ENCODE measurements around the gene CD99L2.

Gene CD99L2

GRCh38 chrX:150899191-150899757 lies 806 bp upstream of the CD99L2 start:
- peak overlapping the region; percentile 63 to 76 for H3K4me3 ChIP-seq (ENCODE audit: low read length in 2 of 2)
- H2BK120ac ChIP-seq (ENCODE audit: low read depth, low read length) = no peak overlapping the region
- no peak overlapping the region for H3K23ac ChIP-seq (ENCODE audit: low read depth, low read length, poor library complexity)
- peak overlapping the region; percentile 90 for H2AFZ ChIP-seq (ENCODE audit: low read length)
- no peak overlapping the region for H2BK5ac ChIP-seq (ENCODE audit: low read length)
- H3K4me2 ChIP-seq (ENCODE audit: insufficient read depth, low read length, poor library complexity, severe bottlenecking) = peak overlapping the region; percentile 75
- no peak overlapping the region for H3K27ac ChIP-seq (replicated peaks; ENCODE audit: low read length)
- H3K9me3 ChIP-seq (replicated peaks in 1 of 2; ENCODE audit: control insufficient read depth in 2 of 2, insufficient read depth in 1 of 2, low read depth in 1 of 2, low read length in 2 of 2) = no peaks in the 10 kb centered on the region
- peak overlapping the region; percentile 89 for H3K18ac ChIP-seq (ENCODE audit: low read length)
- WGBS, 2 donors (ENCODE audit: extremely low coverage in 2 of 2, insufficient read length in 2 of 2, insufficient replicate concordance in 1 of 2) = no CpG with 5 or more reads among the region's 42 CpGs
- no peak overlapping the region for H2BK15ac ChIP-seq (ENCODE audit: low read length)
- no peak overlapping the region for H4K91ac ChIP-seq (ENCODE audit: low read depth, low read length, poor library complexity)
- no peak overlapping the region for H3K14ac ChIP-seq (ENCODE audit: low read length)
- H4K8ac ChIP-seq (ENCODE audit: low read depth, low read length) = no peak overlapping the region
- no peak for DNase-seq (ENCODE audit: low spot score)
- peaks cover 0 to 34% (median 6%) of the 10 kb centered on the region in 3 experiments for H3K27me3 ChIP-seq (ENCODE audit: control insufficient read depth in 3 of 3, insufficient read depth in 3 of 3, low read depth in 1 of 3, low read length in 3 of 3)
- no peaks in the 10 kb centered on the region for H3K36me3 ChIP-seq (replicated peaks in 1 of 2; ENCODE audit: control insufficient read depth in 2 of 2, insufficient read depth in 2 of 2, low read length in 2 of 2)
- H3K79me1 ChIP-seq (ENCODE audit: low read depth, low read length) = no peaks in the 10 kb centered on the region
- no peak overlapping the region for H3K9ac ChIP-seq (ENCODE audit: low read depth, low read length, poor library complexity)
- no peak overlapping the region for H2AK5ac ChIP-seq (ENCODE audit: low read depth, low read length)
- peaks cover 0 to 7% of the 10 kb centered on the region in 2 donors for H3K4me1 ChIP-seq (ENCODE audit: control insufficient read depth in 2 of 2, insufficient read depth in 1 of 2, low read depth in 1 of 2, low read length in 2 of 2)
- no peak overlapping the region for H3K4ac ChIP-seq (ENCODE audit: low read length)
- H2BK12ac ChIP-seq (ENCODE audit: low read length) = no peak overlapping the region

- Histone ChIP-seq H3K27me3 (ENCODE audit: control insufficient read depth in 3 of 3, insufficient read depth in 3 of 3, low read depth in 1 of 3, low read length in 3 of 3) (peaks cover 0 to 18% (median 6%) of the 10 kb centered on the region in 3 experiments), H3K27ac (replicated peaks; ENCODE audit: low read length) (no peak overlapping the region), H3K9me3 (replicated peaks in 1 of 2; ENCODE audit: control insufficient read depth in 2 of 2, insufficient read depth in 1 of 2, low read depth in 1 of 2, low read length in 2 of 2) (no peaks in the 10 kb centered on the region), H4K8ac (ENCODE audit: low read depth, low read length) (no peak overlapping the region), H3K9ac (ENCODE audit: low read depth, low read length, poor library complexity) (peak overlapping the region; percentile 44), H3K4ac (ENCODE audit: low read length) (no peak overlapping the region), H2AFZ (ENCODE audit: low read length) (peak overlapping the region; percentile 90), H3K23ac (ENCODE audit: low read depth, low read length, poor library complexity) (no peak overlapping the region), H3K36me3 (replicated peaks in 1 of 2; ENCODE audit: control insufficient read depth in 2 of 2, insufficient read depth in 2 of 2, low read length in 2 of 2) (no peaks in the 10 kb centered on the region), H3K14ac (ENCODE audit: low read length) (no peak overlapping the region), H3K79me1 (ENCODE audit: low read depth, low read length) (no peaks in the 10 kb centered on the region), H2BK15ac (ENCODE audit: low read length) (no peak overlapping the region), H2BK12ac (ENCODE audit: low read length) (no peak overlapping the region), H3K4me3 (ENCODE audit: low read length in 2 of 2) (peak overlapping the region; percentile 66 to 97), H4K91ac (ENCODE audit: low read depth, low read length, poor library complexity) (no peak overlapping the region), H2AK5ac (ENCODE audit: low read depth, low read length) (no peak overlapping the region), H3K4me2 (ENCODE audit: insufficient read depth, low read length, poor library complexity, severe bottlenecking) (peak overlapping the region; percentile 45), H3K18ac (ENCODE audit: low read length) (peak overlapping the region; percentile 76), H2BK5ac (ENCODE audit: low read length) (no peak overlapping the region), H3K4me1 (ENCODE audit: control insufficient read depth in 2 of 2, insufficient read depth in 1 of 2, low read depth in 1 of 2, low read length in 2 of 2) (peaks cover 0 to 5% of the 10 kb centered on the region in 2 donors), H2BK120ac (ENCODE audit: low read depth, low read length) (no peak overlapping the region)
- no peak for DNase-seq (ENCODE audit: low spot score)
- WGBS, 2 donors (ENCODE audit: extremely low coverage in 2 of 2, insufficient read length in 2 of 2, insufficient replicate concordance in 1 of 2) = no CpG with 5 or more reads among the region's 22 CpGs
Observed at GRCh38 chrX:150897421-150898320, 797 bp downstream of the CD99L2 start.

- Histone ChIP-seq H3K27ac (replicated peaks; ENCODE audit: low read length) (no peak overlapping the region), H4K91ac (ENCODE audit: low read depth, low read length, poor library complexity) (no peak overlapping the region), H3K9ac (ENCODE audit: low read depth, low read length, poor library complexity) (no peak overlapping the region), H3K23ac (ENCODE audit: low read depth, low read length, poor library complexity) (no peak overlapping the region), H2BK5ac (ENCODE audit: low read length) (no peak overlapping the region), H2BK15ac (ENCODE audit: low read length) (no peak overlapping the region), H2AFZ (ENCODE audit: low read length) (no peak overlapping the region), H3K18ac (ENCODE audit: low read length) (no peak overlapping the region), H3K4me1 (ENCODE audit: control insufficient read depth in 2 of 2, insufficient read depth in 1 of 2, low read depth in 1 of 2, low read length in 2 of 2) (no peaks in the 10 kb centered on the region), H2BK120ac (ENCODE audit: low read depth, low read length) (no peak overlapping the region), H3K9me3 (replicated peaks in 1 of 2; ENCODE audit: control insufficient read depth in 2 of 2, insufficient read depth in 1 of 2, low read depth in 1 of 2, low read length in 2 of 2) (no peaks in the 10 kb centered on the region), H3K4me3 (ENCODE audit: low read length in 2 of 2) (no peak overlapping the region), H2AK5ac (ENCODE audit: low read depth, low read length) (no peak overlapping the region), H3K4me2 (ENCODE audit: insufficient read depth, low read length, poor library complexity, severe bottlenecking) (no peak overlapping the region), H3K4ac (ENCODE audit: low read length) (no peak overlapping the region), H4K8ac (ENCODE audit: low read depth, low read length) (no peak overlapping the region), H3K14ac (ENCODE audit: low read length) (no peak overlapping the region), H2BK12ac (ENCODE audit: low read length) (no peak overlapping the region), H3K79me1 (ENCODE audit: low read depth, low read length) (no peaks in the 10 kb centered on the region), H3K36me3 (replicated peaks in 1 of 2; ENCODE audit: control insufficient read depth in 2 of 2, insufficient read depth in 2 of 2, low read length in 2 of 2) (no peaks in the 10 kb centered on the region), H3K27me3 (ENCODE audit: control insufficient read depth in 3 of 3, insufficient read depth in 3 of 3, low read depth in 1 of 3, low read length in 3 of 3) (peaks cover 0 to 12% (median 6%) of the 10 kb centered on the region in 3 experiments)
- WGBS, 2 donors (ENCODE audit: extremely low coverage in 2 of 2, insufficient read length in 2 of 2, insufficient replicate concordance in 1 of 2) = no CpG with 5 or more reads among the region's 6 CpGs
- no peak for DNase-seq (ENCODE audit: low spot score)
Observed at GRCh38 chrX:150896632-150897031, 1.8 kb downstream of the CD99L2 start.

GRCh38 chrX:150893936-150894335 lies 4.5 kb downstream of the CD99L2 start:
- Histone ChIP-seq H2BK12ac (ENCODE audit: low read length) (no peak overlapping the region), H3K36me3 (replicated peaks in 1 of 2; ENCODE audit: control insufficient read depth in 2 of 2, insufficient read depth in 2 of 2, low read length in 2 of 2) (no peaks in the 10 kb centered on the region), H2AFZ (ENCODE audit: low read length) (no peak overlapping the region), H3K18ac (ENCODE audit: low read length) (no peak overlapping the region), H4K8ac (ENCODE audit: low read depth, low read length) (no peak overlapping the region), H3K27ac (replicated peaks; ENCODE audit: low read length) (no peak overlapping the region), H2BK120ac (ENCODE audit: low read depth, low read length) (no peak overlapping the region), H4K91ac (ENCODE audit: low read depth, low read length, poor library complexity) (no peak overlapping the region), H3K9me3 (replicated peaks in 1 of 2; ENCODE audit: control insufficient read depth in 2 of 2, insufficient read depth in 1 of 2, low read depth in 1 of 2, low read length in 2 of 2) (no peaks in the 10 kb centered on the region), H3K14ac (ENCODE audit: low read length) (no peak overlapping the region), H2BK5ac (ENCODE audit: low read length) (no peak overlapping the region), H3K4me1 (ENCODE audit: control insufficient read depth in 2 of 2, insufficient read depth in 1 of 2, low read depth in 1 of 2, low read length in 2 of 2) (no peaks in the 10 kb centered on the region), H3K9ac (ENCODE audit: low read depth, low read length, poor library complexity) (no peak overlapping the region), H3K23ac (ENCODE audit: low read depth, low read length, poor library complexity) (no peak overlapping the region), H3K27me3 (ENCODE audit: control insufficient read depth in 3 of 3, insufficient read depth in 3 of 3, low read depth in 1 of 3, low read length in 3 of 3) (no peaks in the 10 kb centered on the region), H3K4me2 (ENCODE audit: insufficient read depth, low read length, poor library complexity, severe bottlenecking) (no peak overlapping the region), H2BK15ac (ENCODE audit: low read length) (no peak overlapping the region), H3K4ac (ENCODE audit: low read length) (no peak overlapping the region), H3K4me3 (ENCODE audit: low read length in 2 of 2) (no peak overlapping the region), H3K79me1 (ENCODE audit: low read depth, low read length) (no peaks in the 10 kb centered on the region), H2AK5ac (ENCODE audit: low read depth, low read length) (no peak overlapping the region)
- WGBS, 2 donors (ENCODE audit: extremely low coverage in 2 of 2, insufficient read length in 2 of 2, insufficient replicate concordance in 1 of 2) = no CpG with 5 or more reads among the region's 5 CpGs
- DNase-seq (ENCODE audit: low spot score) = no peak

All from neuronal stem cell (in vitro differentiated cells).